Muscle of back (tissue), 11 donors: ENCODE data around the gene RACGAP1. TPM values are rescaled to one million over a fixed set of nuclear protein-coding genes. Genes with fewer than 3 reads are reported as not detected.
A peak's percentile ranks its signal among the peaks of the same experiment; 100 is the strongest.

ENCODE experiments used
- DNase-seq, 3 donors: peaks; one replicate each; pipeline versions ENCODE4 v3.0.0 to v3.0.0-alpha.2; 2013
- polyA plus RNA-seq, 10 donors: library from polyadenylated mRNA; unstranded; fragments of 120-200 nt; gene quantifications; one replicate each; pipeline ENCODE4 v1.2.1, GENCODE V29; 2013; ENCODE audit not compliant: insufficient read length in 10 of 10

RACGAP1 gene
- polyA plus RNA-seq, 10 donors: 19.3 to 41.4 (median 28.6) TPM

DNA sequence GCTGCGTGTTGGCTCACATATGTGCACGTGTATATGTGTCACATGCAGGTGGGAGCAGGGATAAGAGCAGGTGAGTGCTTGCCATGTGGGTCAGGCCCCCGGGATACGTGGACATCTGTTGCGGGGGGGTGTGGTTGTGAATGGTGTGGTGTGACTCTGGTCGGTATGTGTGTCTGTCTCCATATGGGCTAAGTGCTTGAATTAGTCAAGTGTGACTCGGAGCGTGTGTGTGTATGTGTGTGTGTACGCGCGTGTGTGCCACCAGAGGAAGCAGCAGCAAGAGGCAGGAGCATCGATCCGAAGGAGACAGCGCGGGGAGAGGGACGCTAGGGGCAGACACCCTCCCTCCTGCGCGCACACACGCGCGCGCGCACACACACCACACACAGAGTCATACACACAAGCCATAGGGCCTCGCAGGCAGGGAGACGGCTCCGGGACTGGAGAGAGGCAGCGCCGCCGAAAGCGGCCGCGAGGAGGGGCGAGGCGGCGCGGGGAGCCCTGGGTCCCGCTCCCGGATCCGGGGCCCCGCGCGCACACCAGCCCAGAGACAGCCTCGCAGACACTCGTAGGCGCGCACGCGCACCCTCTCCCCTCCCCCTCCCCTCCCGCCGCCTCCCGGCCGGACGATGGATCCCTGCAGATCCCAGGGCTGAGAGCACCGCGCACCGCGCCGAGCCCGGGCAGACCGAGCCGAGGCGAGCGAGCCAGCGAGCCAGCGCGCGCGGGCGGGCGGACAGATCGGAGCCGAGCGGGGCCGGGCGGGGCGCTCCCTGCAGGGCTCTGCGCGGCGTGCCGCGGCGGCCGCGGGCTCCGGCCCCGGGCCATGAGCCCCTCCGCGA lies 31.9 kb upstream of the RACGAP1 start, which contains the start of gene ASIC1:
ASIC1 (plus strand) TSS at position 597 of the 842 bp plus-strand sequence. CDS start 1,171 bp downstream, outside the sequence.
- DNase-seq: peak; percentile 61 to 92 (median 84)

DNA sequence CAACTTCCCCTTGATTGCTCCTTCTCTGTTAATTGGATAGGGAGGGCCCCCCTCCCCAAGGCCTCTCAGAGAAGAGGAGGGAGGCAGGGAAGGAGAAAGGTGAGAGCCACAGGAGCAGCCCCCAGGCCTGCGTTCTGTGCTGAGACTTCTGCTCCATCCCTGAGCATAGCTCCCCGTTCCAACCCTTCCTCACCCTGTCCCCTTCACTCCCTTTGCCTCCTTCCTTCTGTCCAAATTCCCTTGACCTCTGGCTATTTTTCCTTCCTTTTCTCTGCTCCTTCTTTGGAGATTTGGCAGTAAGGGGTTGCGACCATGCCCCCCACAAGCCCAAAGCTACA lies 31.3 kb upstream of the RACGAP1 start:
- no peak for DNase-seq

DNA sequence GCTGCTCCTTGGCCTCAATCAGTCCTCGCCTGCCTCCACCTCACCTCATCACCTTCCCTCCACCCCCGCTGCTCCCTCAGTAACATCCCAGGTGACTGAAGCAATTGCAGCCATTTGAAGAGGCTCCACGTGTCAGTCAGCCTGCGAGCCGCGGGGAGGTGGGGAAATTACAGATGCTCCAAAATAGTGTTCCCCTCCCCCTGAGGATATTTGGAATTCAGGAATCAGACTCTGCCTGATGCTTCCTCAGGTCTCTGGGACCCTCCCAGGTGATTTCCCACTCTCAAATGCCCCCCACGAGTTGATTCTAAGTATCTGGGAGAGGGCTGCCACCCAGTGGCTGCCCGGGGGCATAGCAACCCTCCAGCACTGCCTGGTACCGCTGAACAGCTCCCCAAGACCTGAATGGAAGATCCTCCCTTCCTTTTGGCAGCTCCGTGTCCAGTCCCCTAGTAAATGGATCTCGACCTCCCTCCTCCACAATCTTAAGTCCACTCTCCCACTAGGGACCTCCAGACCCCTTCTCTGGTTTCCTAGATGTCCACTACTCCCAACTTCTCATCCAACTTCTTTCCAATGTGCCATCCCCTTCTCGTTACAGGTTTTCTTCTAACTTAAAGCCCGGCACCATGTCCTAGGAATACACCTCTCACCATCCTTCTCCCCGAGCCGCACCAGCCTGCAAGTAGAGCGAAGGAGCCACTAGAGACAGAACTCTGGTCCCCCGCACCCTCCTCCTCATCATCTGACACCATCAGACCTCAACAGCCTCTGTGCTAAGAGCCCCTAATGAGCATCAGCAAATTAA lies 30.7 kb upstream of the RACGAP1 start:
- peak in 1 of 3 donors; percentile 75 for DNase-seq

DNA sequence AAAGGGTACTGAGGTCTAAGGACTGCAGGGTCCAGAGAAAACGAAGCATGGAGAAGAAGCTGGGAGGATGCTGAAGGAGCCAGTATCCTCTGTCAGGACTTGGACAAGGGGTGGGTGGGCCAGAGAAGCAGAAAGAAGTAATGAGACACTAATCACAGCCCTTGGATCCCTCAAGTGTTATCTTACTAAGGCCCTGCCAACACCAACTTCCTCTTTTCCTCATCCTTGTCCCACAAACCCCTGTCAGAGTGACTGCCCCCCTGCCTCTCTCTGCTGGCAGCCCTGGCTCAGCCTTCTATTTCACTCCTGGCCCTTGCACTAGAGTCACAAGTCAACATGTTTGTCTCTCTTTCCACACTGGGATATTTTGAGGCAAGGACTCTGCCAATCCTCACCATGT lies 28.3 kb upstream of the RACGAP1 start:
- DNase-seq: no peak

DNA sequence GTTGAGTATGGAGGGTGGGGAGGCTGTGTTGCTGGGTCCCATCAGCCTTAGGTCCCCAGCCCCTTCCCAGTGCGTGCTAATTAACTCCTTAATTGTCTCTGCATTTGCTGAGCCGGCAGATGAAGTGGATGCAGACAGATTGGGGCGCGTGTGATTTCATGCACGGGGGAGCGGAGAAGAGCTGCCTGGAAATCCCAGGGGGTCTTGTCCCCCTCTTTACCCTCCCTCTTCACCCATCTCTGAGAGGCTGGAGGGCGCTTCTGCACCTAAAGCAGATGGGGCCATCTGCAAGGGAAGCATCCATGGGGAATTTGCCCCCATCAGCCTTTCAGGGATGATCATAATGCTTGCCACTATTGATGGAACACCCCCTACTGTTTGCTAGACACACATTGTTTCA lies 27.7 kb upstream of the RACGAP1 start:
- DNase-seq: no peak

DNA sequence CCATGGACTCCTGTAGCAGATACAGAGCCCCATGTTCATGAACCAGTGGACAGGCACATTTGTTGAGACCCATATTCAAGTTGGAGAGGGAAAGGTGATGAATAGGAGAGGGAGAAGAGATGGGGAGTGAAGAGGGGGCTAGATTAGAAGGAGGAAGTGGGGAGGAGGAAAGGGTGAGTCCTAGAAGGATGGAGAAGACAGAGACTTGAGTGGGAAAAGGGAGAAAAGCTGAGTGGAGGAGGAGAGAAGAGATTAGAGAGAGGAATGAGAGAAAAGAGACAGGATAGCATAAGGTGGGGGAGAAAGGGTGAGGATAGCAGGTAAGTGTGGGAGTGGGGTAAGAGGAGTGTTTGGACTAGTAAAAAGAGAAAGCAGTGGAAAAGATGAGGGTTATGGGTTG lies 27.2 kb upstream of the RACGAP1 start:
- DNase-seq: no peak

DNA sequence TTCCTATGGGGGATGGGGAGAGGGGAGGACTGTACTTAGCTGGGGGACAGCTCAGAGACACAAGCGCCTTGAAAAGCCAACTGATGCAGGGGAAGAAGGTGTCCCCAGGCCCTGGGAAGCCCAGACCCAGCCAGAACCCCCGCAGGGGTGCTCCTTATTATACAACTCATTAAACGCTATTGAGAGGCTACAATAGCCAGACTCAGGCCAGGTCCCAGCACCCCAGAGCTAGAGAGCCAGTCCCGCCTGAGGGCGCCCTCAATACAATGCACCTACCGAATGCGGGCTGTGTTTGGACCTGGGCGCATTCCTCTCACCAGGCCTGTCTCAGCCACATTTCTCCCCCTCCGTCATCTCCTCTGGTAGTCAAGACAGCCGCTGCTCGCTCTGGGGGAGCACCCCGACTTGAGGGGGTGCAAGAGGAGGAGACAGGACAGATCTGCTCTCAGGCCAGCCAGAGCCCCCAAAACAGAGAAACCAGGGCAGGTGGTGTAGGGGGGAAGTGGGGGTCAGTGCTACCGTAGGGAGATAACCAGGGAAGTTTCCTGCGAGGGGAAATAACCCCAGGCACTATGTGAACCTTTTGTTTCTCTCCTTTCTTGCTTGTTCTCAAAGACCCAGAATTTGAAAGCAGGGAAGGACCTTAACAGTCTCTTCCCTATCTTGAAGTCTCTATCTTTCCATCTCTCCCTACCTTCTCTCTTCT lies 26.0 kb upstream of the RACGAP1 start:
- no peak for DNase-seq

DNA sequence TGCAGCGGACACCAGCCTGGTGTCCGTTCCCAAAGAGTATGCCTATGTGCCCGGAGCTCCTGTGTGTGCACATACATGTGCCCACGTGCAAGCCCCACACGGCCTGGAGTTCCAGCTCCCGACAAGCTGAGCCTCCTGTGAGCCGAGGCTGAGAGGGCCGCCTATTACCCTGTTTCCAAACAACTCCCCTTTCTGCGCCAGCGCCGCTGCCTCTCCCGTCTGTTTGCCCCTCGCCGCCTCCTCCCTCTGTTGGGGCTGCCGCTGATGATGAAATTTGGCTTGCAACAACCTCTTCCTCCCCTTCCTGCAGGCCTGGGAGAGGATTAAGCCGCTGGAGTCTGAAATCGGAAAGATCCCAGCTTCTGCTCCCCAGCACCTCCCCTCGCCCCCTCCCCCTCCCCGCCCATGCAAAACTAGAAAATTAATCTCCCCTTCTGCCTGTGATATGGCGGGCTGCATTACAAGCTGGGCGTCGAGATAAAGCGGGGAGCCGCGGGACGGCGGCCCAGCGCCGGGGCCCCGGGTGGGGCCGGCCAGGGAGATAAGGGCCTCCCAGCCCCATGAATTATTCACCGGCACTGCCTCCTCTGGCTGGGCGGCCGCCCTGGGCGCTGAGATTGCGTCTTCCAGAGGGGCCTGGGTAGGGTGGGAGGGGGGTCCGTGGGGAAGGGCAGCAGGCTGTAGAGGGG lies 25.3 kb upstream of the RACGAP1 start:
- DNase-seq: peak; percentile 48 to 87 (median 70)

DNA sequence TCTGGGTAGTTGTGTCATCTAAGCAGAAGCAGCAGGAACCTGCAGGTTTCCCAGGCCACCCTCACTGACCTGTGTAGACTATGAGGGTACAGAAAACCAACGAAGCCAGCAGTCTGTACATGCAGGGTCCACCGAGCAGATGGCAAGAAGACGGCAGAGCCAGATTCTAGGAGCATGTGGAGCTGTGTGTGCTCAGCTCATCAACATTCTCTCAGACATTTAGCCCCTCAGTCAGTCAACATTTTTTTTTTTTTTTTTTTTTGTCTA lies 24.8 kb upstream of the RACGAP1 start:
- no peak for DNase-seq

DNA sequence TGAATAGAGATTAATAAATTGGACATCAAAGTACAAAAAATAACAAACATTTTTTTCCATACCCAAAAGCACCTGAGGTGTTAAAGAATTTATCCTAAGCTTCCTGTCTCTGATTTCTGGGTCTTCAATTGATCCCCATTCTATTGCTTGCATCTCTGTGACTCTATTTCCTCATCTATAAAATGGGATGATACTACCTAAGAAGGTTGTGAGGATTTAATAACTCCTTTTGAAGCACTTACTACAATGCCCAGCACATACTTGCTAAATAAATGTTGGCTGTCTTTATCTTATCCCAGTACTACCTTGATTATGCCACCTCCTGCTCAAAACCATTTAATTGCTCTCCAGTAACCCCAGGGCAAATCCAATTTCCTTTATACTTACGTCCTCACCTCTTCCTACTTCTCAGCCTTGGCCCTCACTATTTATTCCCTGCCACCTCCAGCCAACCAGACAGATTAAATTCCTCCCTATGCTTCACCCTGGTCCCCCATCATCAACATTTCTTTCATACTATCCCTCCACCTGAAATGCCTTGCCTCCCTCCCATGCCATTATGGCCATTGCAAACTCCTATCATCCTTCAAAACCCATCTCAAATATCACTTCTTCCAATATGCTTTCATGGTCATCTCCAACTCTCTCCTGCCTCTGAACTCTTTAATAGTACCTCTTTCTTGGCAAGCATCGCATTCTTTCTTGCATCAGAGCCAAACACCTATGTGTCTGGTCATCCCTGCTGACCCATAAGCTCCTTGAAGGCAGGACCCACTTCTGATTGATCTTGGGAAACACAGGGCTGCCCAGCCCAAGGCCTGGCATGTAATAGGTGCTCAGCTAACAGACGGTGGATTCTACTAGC lies 24.2 kb upstream of the RACGAP1 start:
- DNase-seq: no peak

DNA sequence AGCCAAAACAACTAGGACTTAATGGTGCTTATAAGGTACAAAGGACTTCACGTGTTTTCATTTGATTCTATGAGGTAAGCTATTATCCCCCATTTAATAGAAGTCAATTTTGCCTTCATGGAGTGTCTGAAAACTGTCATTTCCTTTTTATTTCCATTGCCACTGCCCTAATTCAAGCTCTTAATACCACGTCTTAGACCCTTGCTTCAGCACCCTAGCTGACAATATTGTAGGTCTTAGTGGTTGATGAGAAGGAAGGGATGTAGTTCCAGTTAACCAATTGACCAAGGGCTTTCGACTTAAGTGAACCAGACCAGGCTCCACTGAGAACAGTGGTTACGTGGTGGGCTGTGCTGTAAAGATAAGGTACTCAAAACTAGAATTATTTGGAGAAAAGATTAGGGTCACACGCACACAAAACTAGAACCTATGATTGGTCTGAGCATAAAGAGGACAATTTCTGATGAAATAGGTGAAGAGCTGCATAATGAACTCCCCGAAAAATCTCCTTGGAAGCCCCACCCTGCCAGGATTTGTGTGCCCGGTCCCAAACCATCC lies 22.5 kb upstream of the RACGAP1 start:
- DNase-seq: no peak

DNA sequence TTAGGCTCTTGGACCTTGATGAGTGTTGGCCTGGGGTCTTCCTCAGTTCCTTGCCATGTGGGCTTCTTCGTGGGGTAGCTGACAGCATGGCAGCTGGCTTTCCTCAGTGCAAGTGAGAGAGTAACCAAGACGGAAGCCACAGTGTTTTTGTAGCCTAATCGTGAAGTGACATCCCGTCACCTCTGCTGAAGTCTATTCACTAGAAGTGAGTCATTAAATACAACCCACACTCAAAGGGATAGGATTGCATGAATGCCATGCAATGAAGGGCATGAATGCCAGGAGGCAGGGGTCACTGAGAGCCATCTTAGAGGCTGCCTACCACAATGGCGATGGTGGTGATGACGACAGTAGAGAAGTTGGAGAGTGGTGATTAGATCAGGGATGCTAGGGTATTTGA lies 18.6 kb upstream of the RACGAP1 start:
- no peak for DNase-seq

DNA sequence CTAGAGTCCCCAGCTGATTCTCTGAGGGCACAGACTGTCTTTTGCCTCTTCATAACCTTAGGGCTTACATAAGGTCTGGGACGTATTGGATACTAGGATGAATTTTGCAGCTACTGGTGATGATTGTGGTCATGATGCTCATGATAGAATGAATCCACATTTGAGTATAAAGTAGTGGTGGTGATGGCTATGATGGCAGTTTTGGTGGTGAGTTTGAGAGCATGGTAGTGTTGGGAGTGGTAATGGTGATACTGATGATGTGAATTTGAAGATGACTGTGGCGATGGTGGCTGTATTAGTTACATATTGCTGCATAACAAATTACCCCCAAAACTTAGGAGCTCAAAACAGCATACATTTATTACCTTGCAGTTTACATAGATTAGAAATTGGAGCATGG lies 18.0 kb upstream of the RACGAP1 start:
- no peak for DNase-seq

DNA sequence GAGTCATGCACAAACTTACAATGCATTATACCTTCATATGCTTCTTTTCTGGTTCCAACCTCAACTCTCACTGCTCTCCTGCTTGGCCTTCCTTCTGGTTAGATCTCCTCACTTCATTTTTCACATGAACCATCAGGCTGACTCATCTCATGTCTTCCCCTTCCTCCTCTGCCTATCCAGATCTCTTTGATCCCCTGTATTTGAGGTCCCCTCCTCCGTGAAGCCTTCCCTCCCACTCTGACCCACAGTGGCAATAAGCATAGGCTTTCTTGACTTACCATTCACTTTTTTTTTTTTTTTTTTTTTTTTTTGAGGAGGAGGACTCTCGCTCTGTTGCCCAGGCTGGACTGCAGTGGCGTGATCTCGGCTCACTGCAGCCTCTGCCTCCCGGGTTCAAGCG lies 17.4 kb upstream of the RACGAP1 start:
- DNase-seq: no peak

DNA sequence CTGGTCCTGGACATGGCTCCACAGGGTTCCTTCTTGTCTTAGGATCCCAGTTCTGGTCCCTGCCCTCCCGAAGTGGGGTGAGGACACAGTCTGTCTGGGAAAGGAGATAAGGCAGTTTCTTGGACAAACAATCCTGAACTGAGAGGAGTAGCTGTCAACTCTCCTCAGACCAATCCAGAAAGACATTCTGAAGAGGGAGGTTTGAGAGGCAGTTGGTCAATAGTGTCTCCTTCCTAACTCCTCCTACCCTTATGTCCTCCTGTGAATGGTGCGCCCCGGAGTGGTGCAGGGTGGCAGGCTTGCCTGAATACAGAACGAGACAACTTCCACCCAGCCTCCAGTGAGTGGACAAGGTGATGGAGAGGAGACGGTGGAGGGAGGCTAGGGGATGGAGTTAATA lies 16.7 kb upstream of the RACGAP1 start:
- no peak for DNase-seq

DNA sequence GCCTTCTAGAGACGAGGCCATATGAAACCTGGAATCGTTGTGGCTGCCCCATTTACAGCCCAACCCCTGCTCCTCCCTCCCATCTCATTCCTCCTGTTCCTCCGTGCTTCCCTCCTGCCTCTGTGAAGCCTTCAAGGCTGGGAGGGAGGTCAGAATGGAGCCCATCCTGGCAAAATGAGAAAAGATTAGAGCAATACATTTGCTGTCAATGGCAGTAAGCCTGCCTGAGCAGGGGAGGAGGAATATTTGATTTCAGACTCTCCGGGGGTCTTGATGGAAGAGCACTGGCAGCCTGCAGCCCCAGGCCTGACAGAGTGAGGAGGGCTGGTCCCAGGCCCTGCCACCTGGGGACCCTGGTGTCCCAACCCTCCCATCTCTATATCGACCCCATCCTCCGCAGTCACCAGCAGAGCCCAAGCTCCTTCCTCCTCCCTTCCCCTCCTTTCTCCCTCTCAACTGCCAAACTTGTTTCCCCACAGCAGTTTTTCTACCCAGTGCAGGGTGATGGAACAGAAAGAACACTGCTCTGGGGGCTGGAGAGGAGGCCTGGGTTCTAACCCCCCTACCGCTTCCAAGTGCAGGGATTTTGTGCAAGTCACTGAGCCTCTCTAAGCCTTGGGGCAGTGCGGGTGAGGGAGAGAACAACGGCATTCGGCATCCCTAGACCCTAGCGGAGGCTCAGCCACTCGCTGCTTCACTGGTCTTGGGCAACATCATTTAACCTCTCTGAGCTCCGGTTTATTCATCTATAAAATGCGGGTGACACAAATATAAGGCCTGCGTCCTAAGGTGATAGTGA lies 16.0 kb upstream of the RACGAP1 start:
- no peak for DNase-seq

DNA sequence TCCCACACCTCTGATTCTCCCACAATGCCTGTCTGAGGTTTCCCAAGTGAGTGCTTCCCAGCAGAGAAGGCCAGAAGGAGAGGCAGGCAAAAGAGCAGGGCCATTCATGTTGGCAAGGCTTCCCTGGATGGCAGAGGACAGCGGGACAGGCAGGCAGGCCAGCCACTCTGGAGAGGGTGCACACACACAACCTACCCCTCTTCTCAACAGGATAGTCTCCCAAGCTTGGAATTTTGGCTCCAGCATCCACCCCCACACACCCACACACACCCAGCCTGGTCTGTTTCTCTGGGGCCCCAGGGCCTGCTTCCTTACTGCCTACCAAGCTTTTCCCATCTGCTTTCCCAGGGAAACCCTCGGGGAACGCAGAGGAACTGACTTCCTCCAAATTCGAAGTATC lies 15.4 kb upstream of the RACGAP1 start:
- no peak for DNase-seq

DNA sequence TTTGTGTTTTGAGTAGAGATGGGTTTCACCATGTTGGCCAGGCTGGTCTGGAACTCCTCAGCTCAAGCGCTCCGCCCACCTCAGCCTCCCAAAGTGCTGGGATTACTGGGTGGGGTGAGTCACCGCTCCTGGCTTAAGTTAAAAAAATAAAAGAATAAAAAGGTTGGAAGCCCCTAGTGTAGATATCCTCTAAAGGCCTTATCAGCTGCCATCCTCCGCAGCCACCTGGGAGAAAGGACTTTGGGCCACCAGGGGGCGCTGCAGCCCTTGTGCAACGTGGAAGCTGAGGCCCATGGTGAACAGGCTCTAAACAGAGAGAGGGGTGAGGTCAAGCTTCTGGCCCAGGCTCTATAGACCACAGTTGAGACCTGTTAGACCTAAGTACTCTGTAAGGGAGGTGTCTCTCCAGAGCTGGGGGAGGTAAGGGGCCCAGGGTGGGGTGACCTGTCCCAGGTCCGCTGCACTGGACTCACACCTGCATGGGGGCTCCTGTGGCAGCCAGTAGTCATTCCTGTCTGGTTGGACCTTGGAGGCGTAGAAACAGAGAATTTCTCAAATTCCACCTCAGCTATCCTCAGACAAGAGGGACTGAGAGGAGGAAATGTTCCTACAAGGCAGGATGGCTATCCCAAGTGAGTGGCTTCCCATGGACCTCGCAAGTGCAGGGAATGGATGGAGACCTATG lies 14.0 kb upstream of the RACGAP1 start:
- DNase-seq: peak in 2 of 3 donors; percentile 59 to 76

DNA sequence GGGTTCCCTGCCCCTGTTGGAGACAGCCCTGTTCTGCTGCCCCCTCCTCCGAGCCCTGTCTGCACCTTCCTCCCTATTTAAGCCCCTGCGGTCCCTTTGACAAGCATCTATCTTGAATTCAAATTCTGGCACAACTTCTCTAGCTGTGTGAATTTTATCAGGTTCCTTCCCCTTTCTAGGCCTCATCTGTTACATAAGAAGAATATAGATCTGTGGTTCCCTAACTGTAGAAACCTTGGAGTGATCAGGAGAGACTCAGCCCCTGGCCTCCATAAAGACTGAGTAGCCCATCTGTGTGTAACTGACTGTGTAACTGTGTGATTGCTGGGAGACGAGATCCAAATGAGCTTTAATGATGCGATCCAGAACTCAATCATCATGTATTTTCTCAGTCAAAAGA lies 13.0 kb upstream of the RACGAP1 start:
- no peak for DNase-seq
